T-helper 2 cell (primary cell): ENCODE measurements around the gene WRAP73.

Experiments
- DNase-seq, 5 experiments: peaks; one replicate each; pipeline versions ENCODE4 v3.0.0 to v3.0.0-alpha.2; 2012 to 2022

Gene WRAP73

DNA sequence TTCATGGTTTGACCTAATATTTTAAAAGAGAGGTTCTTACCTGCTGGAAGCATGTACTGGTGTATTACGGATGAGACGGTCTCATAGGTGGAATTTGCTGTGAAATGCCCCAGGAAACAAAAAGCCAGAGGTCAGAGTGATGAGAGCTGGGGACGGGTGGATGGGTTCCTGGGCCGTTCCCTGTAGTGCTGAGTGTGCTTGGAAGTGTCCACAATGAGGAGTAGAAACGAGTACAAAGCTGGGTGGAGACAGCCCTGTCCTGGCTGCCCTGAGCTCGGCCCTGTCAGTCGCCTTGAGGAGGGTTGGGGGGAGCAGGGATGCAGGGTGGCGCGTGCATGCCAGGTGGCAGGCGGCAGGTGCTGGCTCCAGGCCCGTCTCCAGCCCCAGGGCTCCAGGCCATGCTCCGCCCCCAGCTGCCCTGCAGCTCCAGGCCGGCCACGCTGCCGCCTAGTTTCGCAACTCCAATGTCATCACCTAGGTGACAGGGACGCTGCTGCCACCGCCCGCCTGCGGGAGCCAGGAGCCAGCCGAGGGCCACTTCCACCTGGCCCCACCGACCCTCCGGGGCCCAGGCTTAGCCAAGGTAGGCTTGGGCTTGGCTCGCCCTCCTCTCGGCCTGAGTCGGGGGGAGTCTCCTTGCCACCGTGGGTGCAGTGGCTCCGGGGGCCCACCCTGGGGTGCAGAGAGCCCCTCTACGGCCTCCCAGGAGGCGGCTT lies 18.8 kb upstream of the WRAP73 start:
- peak in 1 of 5 experiments; percentile 2 for DNase-seq

DNA sequence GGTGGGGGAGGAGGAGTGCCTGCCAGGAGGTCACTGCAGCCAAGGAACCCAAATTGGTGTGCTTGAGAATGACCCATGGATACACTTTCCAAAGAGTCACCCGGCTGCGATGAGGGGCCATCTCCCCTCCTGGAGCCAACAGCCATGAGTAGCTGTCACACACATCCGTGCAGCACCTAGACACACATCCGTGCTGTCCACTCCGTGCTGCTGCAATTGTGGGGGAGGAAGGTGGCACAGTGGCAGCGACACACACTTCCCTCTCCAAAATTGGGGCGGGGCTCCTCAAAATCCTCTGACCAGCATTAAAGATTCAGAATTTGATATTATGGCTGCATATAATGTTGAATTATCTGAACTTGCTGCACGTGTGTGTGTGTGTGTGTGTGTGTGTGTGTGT lies 18.2 kb upstream of the WRAP73 start:
- DNase-seq = no peak

DNA sequence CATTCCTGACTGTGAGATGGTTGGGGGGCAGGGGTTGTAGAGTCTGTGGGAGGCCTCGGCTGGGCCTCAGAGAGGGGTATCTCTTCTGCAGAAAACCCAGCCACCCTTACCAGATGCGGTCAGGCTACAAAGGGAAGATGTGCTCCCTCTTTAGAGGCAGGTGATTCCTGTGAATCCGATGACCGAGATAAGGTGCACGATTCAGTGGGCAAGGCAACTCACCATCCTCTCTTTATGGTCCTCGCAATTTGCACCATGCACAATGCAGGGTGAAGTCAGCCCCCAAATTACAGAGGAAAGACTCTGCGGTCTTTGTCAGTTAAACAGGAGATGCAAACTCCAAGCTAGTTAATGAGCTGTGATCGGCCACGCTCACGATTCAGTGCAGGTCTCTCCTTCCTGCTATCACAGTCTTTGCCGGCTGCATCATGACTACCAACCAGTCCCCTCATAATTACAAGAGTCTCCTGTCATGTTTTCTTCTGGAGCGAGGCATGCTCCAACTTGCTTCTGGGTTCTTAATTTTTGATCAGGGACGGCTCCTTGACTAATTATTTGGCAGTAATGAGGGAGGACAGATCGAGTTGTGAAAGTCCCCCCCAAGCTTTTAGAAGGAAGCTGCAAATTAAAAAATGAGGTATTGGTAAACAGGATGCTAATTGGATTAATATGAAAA lies 14.9 kb upstream of the WRAP73 start:
- peak in 1 of 5 experiments; percentile 20 for DNase-seq

DNA sequence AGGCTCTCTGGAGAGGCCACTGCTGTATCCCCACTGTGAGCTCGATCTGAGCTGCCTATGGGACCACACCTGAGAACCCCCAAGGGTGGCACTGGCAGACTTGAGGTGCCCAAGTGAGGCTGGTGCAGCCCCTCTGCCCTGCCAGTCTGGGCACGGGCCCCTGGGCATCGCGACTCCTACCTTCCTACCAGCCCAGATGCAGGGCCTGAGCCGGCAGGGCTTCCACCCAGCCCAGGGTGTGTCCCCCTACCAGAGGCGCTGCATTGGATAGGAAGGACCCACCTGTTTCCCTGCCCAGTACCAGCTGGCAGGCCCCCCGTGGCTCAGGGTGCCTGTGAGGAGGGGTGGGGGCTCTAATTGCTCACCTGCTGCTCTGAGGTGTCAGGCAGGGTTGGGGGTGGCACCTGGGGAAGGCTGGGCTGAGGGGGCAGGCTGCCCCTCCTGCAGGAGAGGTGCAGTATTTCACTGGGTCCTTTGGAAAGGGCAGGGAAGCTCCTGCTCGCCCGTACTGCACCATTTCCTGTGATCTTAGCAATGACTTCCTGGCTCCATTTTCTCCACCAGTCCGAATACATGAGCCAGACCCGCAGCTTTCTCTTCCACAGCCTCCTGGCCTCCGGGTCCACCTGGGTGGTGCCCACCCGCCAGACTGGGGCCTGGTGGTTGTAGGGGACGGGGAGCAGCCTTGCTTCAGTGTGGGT lies 14.2 kb upstream of the WRAP73 start:
- no peak for DNase-seq

DNA sequence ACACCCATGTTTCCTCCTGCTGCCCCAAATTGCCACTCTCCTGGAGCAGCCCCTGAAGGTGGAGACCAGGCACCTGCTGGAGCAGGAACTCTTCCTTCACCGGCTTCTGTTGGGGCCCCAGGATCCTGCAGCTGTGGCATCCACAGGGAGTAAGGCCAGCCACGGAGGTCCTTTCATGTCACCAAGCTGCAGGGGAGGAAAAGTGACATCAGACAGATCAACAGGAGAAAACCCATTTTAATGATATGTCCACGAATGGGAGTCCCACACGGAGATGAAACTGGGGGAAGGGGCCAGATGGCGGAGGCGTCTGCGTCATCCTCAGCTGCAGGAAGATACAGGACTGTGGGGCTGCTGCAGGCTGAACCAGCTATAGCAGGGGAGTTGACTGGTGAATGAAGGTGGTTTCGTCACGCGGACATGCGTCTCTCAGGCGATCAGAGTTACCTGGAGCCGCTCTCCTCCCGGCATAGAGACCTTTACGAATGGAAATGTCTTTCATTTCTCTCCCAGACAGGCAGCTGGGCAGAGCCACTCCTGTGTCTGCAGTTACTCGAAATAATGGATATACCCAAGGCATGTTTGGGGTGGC lies 12.3 kb upstream of the WRAP73 start:
- DNase-seq = no peak

DNA sequence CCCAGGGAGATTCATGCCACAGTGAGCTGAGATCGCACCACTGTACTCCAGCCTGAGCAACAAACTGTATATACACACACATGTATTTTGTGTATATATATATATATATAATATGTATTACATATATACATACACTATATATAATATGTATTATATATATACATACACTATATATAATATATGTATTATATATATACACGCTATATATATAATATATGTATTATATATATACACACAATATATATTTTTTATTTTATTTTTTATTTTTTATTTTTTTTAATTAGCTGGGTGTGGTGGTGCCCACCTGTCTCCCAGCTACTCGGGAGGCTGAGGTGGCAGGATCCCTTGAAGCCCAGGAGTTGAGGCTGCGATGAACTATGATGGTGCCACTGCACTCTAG lies 11.7 kb upstream of the WRAP73 start:
- no peak for DNase-seq

DNA sequence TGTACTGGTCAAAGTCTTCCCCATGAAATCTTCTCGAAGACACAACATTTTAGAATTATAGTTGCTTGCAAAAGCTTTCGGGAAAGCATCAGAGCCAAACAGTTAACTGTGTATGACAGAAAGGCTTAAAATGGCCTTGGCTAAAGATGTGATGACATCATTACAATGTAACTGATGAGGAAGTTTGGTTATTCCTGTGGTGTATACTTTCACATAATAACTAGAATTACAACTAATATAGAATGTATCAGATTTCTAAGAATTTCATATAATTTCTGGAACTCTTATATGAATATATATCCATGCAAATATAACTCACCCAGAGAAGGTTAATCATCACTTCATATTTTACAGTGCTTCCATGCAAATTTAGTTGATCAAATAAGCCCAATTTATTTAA lies 10.8 kb upstream of the WRAP73 start:
- no peak for DNase-seq

DNA sequence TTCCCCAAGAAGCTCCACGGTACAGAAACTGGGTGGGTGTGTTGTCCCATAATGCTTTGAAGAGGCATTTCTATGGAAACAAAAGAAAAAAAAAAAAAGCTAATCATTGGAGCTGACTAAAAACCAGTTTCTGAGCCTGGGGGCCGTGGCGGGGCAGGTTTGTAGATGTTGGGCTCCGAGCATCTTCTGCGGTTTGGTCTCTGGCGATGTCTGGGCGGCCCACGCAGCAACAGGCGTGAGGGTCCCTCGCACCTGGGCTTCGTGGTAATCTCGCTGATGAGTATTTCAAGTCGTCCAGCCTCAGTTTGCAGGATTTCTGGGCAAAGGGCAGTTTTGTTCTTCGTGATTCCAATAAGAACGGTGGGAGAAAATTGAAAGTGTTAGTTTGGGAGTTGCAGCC lies 9.2 kb upstream of the WRAP73 start:
- no peak for DNase-seq

DNA sequence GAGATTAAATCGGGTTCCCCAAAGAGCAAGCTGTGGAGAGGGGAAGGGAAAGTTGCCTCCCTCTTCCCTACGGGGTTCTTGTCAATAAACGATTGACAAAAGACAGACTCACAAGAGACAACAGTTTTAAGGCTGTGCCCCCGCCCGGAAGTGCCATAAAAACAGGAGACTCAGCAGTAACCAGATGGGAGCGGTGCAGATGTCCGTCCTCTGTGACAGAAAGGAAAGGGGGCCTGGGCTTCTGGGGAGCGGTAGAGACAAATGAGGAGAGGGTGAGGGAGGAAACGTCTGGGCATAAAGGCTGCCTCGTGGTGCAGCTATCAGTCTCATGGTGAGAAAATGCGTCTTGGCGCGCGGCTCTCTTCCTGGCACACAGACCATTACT lies 8.3 kb upstream of the WRAP73 start:
- DNase-seq = no peak

DNA sequence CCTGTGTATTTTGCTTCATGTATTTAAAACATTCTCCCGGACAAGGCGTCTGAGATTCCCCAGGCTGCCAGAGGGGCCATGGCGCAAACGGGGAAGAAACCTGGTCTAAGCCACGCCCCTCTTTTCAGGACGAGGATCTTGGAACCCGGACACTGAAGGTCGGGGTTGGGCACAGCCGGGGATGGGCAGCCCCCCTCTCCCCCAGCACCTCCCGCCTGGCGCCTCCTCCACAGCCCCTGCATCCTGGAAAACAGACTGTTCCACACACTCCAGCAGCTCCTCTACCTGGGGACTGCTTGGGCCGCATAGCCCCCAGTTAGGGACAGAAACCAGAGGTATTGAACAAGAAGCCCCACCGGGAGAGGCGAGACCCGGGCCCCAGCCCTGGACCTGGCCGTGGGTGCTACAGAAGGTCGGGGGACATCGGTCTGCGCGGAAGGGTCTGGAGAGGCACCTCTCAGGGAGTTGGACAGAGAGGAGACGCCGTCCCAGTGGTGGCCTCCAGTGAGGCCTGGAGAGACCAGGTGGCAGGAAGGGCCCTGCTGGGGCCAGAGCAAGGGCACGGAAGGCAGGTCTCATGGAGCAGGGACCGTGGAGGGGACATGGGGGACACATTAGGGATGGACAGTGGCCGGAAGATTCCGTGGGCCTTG lies 7.8 kb upstream of the WRAP73 start:
- DNase-seq = no peak

DNA sequence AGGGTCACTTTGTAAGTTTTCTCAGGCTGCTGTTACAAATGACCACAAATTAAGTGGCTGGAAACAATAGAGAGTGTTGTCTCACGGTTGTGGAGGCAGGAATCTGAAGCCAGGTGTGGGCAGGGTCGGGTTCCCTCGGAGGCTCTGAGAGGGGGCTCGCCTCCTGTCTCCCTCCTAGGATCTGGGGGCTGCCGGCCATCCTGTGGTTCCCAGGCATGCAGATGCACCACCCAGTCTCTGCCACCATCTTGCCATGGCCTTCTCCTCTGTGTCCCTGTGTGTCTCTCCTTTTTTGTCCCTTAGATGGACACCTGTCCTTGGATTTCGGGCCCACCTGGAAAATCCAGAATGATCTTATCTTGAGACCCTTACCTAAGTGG lies 7.2 kb upstream of the WRAP73 start:
- no peak for DNase-seq

DNA sequence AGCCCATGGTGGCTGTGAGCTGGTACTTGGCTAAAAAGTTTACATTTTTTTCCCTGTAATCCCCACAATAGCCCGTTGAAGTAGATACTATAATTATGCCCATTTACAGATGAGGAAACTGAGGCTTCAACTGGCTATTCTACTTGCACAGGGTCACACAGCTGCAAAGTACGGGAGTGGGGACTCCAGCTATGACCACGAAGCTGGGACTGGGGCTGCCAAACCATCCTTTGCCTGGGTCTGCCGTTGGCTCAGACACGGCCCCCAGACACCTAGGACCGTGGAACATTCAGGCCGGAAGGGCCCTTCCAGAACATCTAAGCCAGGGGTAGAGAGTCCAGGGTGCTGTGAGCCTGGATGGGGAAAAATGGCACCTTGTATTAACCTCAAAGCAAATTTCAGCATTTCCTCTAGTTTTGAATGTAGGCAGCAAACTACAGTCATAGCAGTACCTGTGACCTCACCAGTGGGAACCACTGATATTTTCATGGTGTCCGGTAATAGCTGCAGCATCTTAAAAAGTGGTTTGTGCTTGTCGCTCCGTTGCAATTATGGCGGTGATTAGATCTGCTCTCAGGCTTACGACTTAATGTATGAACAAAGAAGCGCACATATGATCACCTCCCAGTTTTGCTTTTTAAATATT lies 6.7 kb upstream of the WRAP73 start:
- DNase-seq = peak in 1 of 5 experiments; percentile 30

DNA sequence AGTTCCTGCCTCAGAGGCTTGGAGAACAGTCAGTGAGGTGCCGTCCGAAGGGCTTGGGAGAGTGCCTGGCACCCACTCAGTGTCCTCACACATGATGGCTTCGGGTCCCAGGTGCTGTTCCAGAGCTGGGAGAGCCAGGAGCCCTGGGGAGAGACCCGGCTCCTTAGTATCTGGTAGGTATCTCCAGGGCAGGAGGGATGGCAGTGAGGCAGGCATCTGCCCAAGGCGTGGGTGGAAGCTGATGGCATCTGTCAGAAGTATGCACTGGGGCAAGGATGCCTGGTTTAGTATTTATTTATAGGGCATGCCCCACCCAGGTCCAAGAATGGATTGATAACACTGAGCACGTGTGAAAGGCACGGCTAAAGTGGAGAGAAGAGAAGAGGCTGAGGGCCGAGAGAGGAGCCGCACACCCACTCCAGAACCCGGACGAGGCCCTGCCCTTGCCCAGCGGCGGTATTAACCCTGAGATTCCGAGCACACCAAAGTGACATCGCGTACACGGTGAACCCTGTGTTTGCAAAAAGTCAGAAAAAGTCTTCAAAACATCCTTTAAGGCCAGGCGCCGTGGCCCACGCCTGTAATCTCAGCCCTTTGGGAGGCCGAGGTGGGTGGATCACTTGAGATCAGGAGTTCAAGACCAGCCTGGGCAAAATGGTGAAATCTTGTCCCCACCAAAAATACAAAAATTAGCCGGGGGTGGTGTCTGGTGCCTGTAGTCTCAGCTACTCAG lies 4.8 kb upstream of the WRAP73 start:
- DNase-seq = no peak

DNA sequence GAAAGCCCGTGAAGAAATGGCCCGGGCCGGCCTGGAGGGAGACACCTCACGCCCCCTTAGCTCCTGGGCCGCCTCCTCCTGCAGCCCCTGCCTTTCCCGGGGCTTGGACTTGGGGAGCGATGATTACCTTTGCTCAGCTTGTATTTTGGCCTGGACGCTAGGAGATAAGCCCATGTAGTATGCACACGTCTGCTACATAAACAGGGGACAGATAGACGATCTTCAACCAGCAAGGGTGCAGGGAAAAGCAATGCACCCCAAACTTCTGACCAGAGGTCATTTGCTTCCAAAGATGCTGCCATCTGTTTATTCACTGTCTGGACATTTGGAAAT lies 3.3 kb upstream of the WRAP73 start:
- DNase-seq = no peak

DNA sequence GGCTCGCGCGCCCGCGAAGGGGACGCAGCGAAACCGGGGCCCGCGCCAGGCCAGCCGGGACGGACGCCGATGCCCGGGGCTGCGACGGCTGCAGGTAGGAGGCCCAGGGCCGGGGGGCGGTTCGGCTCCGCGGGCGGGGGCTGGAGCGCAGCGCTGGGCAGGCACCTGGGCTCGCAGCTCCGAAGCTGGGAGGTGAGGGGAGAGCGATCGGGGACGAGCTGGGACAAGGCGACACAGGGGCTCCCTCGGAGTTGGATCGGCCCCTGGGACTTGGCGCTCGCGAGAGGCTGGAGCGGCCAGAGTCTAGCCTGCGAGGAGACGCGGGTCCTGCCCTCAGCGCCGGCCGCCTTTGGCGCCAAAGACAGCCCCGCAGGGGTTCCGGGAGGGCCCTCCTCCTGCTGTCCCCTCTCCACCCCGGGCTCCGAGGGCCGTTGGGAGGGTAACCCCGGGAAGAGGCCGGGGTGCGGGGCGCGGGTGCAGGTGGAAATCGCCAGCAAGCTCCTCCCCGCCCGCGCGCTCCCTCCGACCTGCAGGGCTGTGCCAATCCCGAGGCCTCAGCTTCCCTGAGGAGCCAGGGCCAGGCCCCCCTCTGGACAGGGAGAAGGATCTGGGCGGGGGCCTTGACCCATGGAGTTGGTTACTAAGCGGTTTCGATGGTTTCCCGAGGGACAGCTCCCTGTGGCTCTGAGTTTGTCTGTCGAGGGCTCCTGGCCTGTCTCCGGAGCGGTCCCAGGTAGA lies 2.8 kb upstream of the WRAP73 start:
- no peak for DNase-seq

DNA sequence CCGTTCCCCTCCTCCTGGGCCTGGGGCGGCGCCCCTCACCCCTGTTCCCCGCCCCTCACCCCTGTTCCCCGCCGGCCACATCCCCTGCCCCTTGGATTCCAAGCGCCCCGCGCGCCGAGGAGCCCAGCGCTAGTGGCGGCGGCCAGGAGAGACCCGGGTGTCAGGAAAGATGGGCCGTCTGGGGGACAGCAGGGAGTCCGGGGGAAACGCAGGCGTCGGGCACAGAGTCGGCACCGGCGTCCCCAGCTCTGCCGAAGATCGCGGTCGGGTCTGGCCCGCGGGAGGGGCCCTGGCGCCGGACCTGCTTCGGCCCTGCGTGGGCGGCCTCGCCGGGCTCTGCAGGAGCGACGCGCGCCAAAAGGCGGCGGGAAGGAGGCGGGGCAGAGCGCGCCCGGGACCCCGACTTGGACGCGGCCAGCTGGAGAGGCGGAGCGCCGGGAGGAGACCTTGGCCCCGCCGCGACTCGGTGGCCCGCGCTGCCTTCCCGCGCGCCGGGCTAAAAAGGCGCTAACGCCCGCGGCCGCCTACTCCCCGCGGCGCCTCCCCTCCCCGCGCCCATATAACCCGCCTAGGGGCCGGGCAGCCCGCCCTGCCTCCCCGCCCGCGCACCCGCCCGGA lies 2.1 kb upstream of the WRAP73 start, which contains the start of gene TP73:
Gene TP73, plus strand, starts transcription at position 587 of the 618 bp plus-strand sequence. CDS start 29,850 bp downstream, outside the sequence.
- no peak for DNase-seq

DNA sequence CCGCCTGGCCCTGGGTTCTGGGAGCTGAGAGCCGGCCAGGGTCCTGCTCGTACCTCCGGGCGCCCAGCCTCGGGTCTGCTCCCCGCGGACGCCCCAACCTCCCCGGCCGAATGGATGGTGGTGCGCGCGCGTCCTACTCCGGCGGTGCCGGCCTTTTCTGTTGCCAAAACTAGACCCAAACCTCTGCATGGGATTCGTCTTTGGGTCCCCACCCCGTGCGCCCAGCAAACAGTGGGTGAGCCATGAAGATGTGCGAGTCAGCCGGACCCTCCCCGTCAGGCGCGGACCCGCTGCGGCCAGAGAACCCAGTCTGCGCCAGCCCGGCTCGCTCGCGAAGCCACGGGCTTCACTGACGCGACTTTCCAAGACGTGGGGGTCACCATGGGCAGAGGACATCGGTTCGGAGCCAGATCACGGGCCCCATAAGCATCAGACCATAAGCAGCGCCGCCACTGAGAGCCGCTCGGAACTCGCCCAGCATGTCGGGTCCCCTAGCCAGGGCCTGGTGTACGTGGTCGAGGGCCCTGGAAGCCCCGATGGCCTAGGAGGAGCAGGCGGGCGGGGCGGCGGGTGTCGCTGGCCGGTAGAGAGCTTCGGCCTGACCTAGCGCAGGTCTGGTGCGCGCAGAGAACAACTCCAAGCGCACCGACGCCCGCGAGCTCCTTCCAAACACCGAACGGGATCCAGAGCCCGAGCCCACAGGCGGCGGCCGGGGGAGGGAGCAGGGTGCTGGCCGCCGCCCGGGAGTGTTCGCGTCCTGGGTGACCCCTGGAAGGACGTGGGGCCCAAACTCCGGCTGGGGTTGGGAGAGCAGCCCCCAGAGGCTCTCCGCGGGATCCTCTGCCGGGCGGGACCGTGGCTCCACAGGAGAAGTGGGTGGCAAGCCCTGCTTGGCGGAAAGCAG lies 1.4 kb upstream of the WRAP73 start:
- no peak for DNase-seq

DNA sequence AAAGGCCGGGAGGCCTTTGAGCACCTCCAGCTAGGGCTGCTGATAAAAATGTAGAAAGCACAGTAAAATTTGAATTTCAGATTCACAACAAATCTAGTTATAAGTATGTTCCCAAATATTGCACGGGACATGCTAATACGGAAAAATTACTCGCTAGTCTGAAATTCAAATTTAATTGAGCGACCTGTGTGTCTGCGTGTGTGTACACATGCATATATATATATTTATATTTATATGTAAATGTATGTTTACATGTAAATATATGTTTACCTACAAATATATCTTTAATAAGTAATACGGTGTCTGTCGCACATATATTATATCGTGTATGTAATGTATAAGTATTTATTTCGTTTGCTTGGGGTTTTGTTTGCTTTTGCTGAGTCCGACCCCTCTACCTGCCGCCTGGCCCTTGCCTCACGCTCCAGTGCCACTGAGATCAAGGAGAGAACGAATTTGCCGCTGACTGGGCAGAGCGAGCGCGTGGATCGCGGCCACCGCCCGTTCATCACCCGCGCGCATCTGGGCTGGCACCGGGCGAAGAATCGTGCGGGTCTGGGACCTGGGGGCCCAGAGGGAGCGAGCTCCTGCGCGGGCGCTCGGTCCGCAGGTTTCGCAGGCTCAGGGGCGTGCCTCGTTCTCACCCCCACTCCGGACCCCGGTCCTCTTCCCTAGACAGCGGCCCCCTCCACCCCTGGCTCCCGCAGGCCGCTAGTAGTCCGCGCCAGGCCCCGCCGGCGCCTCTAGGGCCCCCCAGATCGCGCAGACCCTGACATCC lies 534 bp upstream of the WRAP73 start:
- DNase-seq = no peak

DNA sequence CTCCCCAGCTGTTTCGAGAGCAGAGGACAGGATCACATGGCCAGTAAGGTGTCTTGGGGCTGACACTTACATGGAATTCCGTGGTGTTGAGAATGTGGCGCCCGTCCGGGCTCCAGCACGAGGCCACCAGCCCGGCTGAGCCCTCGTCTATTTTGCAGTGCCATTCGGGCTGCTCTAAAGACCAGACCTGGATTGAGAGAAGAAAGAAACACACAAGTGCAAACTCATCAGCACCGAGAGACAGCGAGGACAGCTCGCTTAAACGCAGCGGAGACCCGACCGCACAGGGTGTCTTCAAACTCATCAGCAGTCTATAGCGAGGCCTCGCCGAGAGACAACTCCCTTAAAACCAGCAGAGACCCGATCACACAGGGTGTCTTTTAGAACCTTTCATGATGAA lies 3.3 kb downstream of the WRAP73 start:
- no peak for DNase-seq
